Uterus (tissue), 2 donors: ENCODE data around the gene SAMD3.

Source experiments
- CTCF ChIP-seq, 4 experiments: fragments of 200-600 bp in 2 of 4; fragments of 450-650 bp in 2 of 4; sonication (generic) in 2 of 4; IDR thresholded peaks; one replicate each; pipeline ENCODE4 v1.5.1; 2016 to 2019; ENCODE audit warnings: antibody characterized with exemption in 4 of 4, mild to moderate bottlenecking in 2 of 4, moderate library complexity in 1 of 4
- POLR2A ChIP-seq, 2 donors: fragments of 450-650 bp; IDR thresholded peaks; one replicate each; pipeline ENCODE4 v1.6.1; 2016; ENCODE audit warnings: antibody characterized with exemption in 2 of 2, mild to moderate bottlenecking in 1 of 2, moderate library complexity in 1 of 2

- TF ChIP-seq CTCF (IDR thresholded peaks at IDR 0.05) (no peak), POLR2A (IDR thresholded peaks at IDR 0.05) (no peak)
Measured at GRCh38 chr6:130215526-130215925, 7.2 kb downstream of the SAMD3 start.
